CD4-positive, alpha-beta T cell treated with Interleukin-10 for 1 hour (primary cell): ENCODE measurements around the gene GSTK1.
A peak's percentile ranks its signal among the peaks of the same experiment; 100 is the strongest.
"Not testable (repeated sequence)": the region's sequence is repeated elsewhere in the genome, so short reads cannot be mapped to it uniquely, and the experiment has no call there.

ENCODE experiments used
- DNase-seq: peaks from one replicate; pipeline ENCODE4 v3.0.0-alpha.2; 2020

The GSTK1 gene

GRCh38 chr7:143239813-143240212 is 23.4 kb upstream of the GSTK1 start:
- no peak for DNase-seq

DNA sequence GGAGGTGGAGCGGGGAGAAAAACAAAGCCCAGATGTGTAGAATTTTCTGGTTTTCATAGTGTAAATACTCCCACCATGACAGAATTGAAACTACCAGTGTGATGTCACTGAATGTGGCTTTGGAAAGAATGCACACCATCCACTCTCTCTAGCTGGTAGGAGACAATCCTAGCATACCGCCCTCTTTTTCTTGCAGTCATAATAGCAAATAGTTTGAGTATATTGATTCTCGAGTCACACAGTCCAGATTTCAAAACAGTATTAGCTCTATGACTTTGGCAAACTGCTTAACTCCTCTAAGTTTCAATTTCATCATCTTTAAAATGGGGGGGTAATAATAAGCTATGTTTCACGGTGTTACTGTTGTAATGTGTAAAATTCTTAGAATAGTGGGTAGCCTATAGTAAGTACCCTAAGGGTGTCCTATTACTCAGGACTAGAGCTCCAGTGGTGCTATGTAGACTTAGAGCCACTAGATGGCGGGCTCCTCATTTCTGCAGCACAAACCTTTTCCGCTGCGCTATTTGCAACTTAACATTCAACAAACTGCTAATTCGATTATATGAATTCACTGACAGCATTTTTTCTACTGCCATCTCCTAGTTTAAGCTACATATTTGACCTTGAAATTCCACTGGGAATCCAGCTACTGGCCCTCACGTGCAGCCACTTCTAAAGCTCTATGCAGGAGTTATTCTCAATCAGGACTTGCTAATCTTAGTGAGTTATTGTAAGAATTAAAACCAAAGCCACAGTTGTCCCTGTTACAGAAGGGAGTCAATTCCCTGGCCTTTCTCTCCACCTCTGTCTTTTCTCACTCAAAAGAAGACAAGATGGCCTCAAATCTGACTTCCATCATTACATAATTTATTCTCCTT is 22.7 kb upstream of the GSTK1 start:
- peak; percentile 86 for DNase-seq

GRCh38 chr7:143242306-143242705 is 20.9 kb upstream of the GSTK1 start:
- DNase-seq, result no peak

DNA sequence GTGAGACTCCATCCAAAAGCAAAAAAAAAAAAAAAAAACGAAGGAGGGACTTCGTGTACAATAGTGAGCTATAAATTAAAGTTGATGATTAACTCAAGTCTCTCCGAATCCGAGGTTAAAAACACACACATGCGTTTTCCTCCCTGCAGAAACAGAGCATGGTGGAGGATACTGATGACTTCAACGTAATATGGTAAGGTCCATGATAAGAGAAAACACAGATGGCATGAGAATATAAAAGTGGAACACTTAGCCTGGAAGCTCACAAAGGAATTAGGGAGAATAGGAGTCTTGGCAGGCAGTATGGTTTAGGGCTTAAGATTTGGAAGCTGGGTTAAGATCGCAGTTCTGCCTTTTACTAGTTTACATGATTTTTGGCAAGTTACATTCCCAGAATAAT is 20.1 kb upstream of the GSTK1 start:
- DNase-seq, result no peak

- no peak for DNase-seq
These were observed 19.6 kb upstream of the GSTK1 start for GRCh38 chr7:143243614-143244013.

GRCh38 chr7:143244321-143244720 is 18.9 kb upstream of the GSTK1 start:
- no peak for DNase-seq

DNA sequence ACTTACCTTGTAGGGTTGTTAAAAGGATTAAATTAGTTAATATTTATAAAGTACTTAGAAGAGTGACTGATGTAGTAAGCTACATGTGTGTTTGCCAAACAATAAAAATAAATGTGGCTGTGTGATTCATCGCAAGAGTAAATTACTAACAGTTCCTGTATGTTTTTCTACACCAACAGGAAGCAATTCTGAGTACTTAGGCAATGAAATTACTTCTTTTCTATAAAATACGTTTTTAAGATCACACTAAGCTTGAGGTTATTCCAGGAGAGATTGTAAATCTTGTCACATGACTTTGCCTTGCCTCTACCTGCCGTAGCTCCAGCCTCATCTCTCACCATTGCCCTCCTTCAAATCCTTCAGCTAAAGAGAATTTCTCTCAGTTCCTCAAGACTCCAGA is 18.1 kb upstream of the GSTK1 start:
- no peak for DNase-seq

DNA sequence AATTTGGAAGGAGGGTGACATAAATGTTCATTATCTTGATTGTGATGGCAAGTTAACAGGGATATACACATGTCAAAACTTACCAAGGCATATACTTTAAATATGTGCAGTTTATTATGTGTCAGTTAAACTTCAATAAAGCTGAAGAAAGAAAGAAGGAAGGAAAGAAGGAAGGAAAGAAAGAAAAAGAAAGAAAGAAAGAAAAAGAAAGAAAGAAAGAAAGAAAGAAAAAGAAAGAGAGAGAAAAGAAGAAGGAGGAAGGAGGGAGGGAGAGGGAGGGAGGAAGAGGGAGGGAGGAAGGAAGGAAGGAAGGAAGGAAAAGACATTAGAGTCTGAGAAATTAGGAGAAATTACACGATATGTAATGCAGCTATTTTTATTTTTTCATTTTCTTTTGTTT is 15.9 kb upstream of the GSTK1 start:
- no peak for DNase-seq

GRCh38 chr7:143248761-143249354 is 14.4 kb upstream of the GSTK1 start:
- no peak for DNase-seq

- DNase-seq, result no peak
These were observed 13.0 kb upstream of the GSTK1 start for GRCh38 chr7:143250199-143250598.

DNA sequence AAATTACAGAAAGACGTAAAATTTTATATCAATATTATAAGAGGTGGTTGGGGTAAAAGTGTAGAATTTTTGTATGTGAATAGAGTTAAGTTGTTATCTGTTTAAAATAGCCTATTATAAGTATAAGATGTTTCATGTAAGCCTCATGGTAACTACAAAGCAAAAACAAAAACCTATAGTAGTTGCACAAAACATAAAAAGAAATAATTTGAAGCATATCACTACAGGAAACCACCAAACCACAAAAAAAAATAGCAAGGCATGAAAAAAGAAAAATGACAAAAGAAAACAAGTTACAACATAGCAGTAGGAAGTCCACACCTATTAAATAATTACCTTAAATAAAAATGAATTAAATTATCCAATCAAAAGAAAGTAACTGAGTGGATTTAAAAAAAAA is 12.4 kb upstream of the GSTK1 start:
- DNase-seq, result peak; percentile 58

DNA sequence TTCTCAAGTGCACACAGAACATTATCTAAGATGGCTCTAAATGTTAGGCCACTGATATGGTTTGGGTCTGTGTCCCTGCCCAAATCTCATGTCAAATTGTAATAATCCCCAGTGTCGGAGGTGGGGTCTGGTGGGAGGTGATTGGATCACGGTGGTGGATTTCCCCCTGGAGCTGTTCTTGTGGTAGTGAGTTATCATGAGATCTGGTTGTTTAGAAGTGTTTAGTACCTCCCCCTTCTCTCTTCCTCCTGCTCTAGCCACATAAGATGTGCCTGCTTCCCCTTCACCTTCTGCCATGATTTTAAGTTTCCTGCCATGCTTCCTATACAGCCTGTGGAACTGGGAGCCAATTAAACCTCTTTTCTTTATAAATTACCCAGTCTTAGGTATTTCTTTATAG is 11.2 kb upstream of the GSTK1 start:
- peak; percentile 45 for DNase-seq

DNA sequence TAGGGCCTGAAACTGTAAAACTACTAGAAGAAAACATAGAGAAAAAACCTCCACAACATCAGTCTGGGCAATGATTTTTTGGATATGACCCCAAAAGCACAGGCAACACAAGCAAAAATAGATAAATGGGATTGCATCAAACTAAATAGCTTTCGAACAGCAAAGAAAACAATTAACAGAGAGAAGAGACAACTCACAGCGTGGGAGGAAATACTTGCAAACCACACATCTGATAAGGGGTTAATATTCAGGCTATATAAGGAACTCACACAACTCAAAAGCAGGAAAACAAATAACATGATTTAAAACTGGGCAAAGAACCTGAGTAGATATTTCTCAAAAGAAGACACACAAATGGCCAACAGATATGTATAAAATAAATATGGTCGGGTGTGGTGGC is 7.7 kb upstream of the GSTK1 start:
- DNase-seq, result no peak

- no peak for DNase-seq
These were observed 6.9 kb upstream of the GSTK1 start for GRCh38 chr7:143256325-143256724.

DNA sequence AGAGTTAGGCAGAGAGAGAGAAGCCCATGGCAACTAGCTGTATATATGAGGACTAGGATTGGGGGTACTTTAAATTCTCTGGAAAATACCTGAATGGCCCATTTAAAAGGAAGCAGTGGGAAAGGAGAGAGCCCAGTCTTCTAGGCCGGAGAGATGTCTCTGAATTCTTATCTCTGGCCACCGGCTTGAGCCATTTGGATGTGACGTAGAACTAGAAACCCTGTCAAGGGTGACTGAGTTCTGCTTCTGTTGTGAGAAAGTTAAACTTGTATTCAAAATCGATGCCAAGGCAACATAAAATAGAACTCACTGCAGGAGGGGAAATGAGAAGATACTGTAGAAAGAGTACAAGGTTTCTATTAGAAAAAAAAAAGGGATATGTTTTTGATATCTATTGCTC is 6.3 kb upstream of the GSTK1 start:
- no peak for DNase-seq

GRCh38 chr7:143257501-143257900 is 5.7 kb upstream of the GSTK1 start:
- no peak for DNase-seq

GRCh38 chr7:143258831-143259230 is 4.4 kb upstream of the GSTK1 start:
- peak; percentile 45 for DNase-seq

GRCh38 chr7:143259765-143260164 is 3.5 kb upstream of the GSTK1 start:
- DNase-seq, result no peak

- no peak for DNase-seq
These were observed 1.3 kb upstream of the GSTK1 start for GRCh38 chr7:143261901-143262300.

- DNase-seq, result not testable (repeated sequence)
These were observed 941 bp downstream of the GSTK1 start for GRCh38 chr7:143264196-143264568.

- no peak for DNase-seq
These were observed 1.9 kb downstream of the GSTK1 start for GRCh38 chr7:143265017-143265693.

DNA sequence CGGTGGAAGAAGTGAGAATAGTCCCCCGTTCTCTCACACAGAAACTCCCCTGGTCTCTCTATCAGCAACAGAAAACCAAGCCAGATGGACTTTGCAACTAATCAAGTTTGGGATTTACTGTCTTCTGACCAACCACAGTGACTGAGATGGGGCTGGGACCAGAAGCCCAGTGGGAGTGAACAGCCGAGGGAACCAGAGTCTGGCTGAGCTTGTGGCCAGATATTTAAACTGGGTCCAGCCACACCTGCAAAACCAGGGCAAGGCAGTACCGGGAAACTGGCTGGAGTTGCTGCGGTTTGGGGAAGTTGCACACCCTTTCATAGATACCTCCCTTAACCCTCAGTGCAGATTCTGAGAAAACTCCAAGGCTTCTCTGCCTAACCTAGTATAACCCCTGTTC is 6.0 kb downstream of the GSTK1 start:
- no peak for DNase-seq

GRCh38 chr7:143271240-143271639 is 8.0 kb downstream of the GSTK1 start:
- DNase-seq, result no peak

GRCh38 chr7:143272871-143273270 is 9.6 kb downstream of the GSTK1 start:
- no peak for DNase-seq
